ENCODE measurements around the gene RFTN1. TPM values are rescaled to one million over a fixed set of nuclear protein-coding genes. Genes with fewer than 3 reads are reported as not detected.

RFTN1 gene
- total RNA-seq, 1 experiment from 2014 or later: 2.2 TPM

GRCh38 chr3:16547561-16548357 lies 34.3 kb upstream of the RFTN1 start:
- no peak for DNase-seq
- WGBS (ENCODE audit: extremely low coverage, insufficient read length, low lambda C conversion rate): no CpG with 5 or more reads among the region's 4 CpGs
- H3T11ph ChIP-seq (ENCODE audit: low read length): no peak overlapping the region
- H3K9me3 ChIP-seq (ENCODE audit: control insufficient read depth, low read depth, low read length): no peaks in the 10 kb centered on the region
- H3K23me2 ChIP-seq (ENCODE audit: insufficient read length, low read depth, low read length, poor library complexity, severe bottlenecking): no peaks in the 10 kb centered on the region
- H2BK5ac ChIP-seq (ENCODE audit: insufficient read length, low read length): no peak overlapping the region
- H3K23ac ChIP-seq (ENCODE audit: insufficient read length, low read depth, low read length): no peak overlapping the region
- H2AK5ac ChIP-seq (ENCODE audit: insufficient read length, low read length): no peak overlapping the region
- Mint-ChIP-seq H3K36me3 (ENCODE audit: insufficient read depth in 1 of 3, low read depth in 3 of 3) (no peaks in the 10 kb centered on the region), H3K4me1 (peaks cover 22 to 23% of the 10 kb centered on the region in 2 experiments), H3K9me3 (no peaks in the 10 kb centered on the region), H3K27ac (no peak overlapping the region), H3K4me3 (no peak overlapping the region), H3K27me3 (ENCODE audit: low read depth) (no peaks in the 10 kb centered on the region; the same call in 1 of the 2 replicates)
- no peak overlapping the region for H3K4ac ChIP-seq (ENCODE audit: low read depth, low read length)
- no peak overlapping the region for H3K9ac ChIP-seq (ENCODE audit: extremely low read depth, insufficient read length, low read length)
- no peak overlapping the region for H3K18ac ChIP-seq (ENCODE audit: insufficient read length, low read depth, low read length)
- no peak overlapping the region for H2BK12ac ChIP-seq (ENCODE audit: insufficient read length, low read depth, low read length)
- H2BK15ac ChIP-seq (ENCODE audit: low read depth, low read length): no peak overlapping the region
- H4K5ac ChIP-seq (ENCODE audit: insufficient read length, low read depth, low read length): no peak overlapping the region
- H3K14ac ChIP-seq (ENCODE audit: insufficient read depth, low read length): no peak overlapping the region
- H3K56ac ChIP-seq (ENCODE audit: insufficient read length, low read depth, low read length): no peak overlapping the region
- H3K79me2 ChIP-seq (ENCODE audit: insufficient read depth, low read length): no peaks in the 10 kb centered on the region
- peaks cover 2% of the 10 kb centered on the region; the same call in 1 of the 2 replicates for H3K4me1 ChIP-seq (ENCODE audit: insufficient read depth, low read length)
- H4K91ac ChIP-seq (ENCODE audit: insufficient read length, low read depth, low read length): no peak overlapping the region
- H2BK120ac ChIP-seq (ENCODE audit: low read depth, low read length, poor library complexity, severe bottlenecking): no peak overlapping the region
- TF ChIP-seq CTCF (conservative IDR thresholded peaks at IDR 0.05): no peak
- H2BK20ac ChIP-seq (ENCODE audit: low read depth, low read length, poor library complexity, severe bottlenecking): no peak overlapping the region
- H3K27ac ChIP-seq (ENCODE audit: insufficient read length, low read depth, low read length): no peak overlapping the region
- no peaks in the 10 kb centered on the region for H3K27me3 ChIP-seq (ENCODE audit: insufficient read depth, low read length)
- H2AFZ ChIP-seq (ENCODE audit: low read length): no peak overlapping the region
- H4K20me1 ChIP-seq (ENCODE audit: control insufficient read depth, insufficient read depth, insufficient read length): no peaks in the 10 kb centered on the region
- no peak overlapping the region for H4K8ac ChIP-seq (replicated peaks; ENCODE audit: insufficient read length, low read depth, low read length)
- H3K79me1 ChIP-seq (ENCODE audit: insufficient read depth, low read depth, low read length, poor library complexity, severe bottlenecking): no peaks in the 10 kb centered on the region
- H3K4me2 ChIP-seq (ENCODE audit: insufficient read depth, insufficient read length, low read length): no peak overlapping the region
